Stimulated activated CD4-positive, alpha-beta T cell treated with anti-CD3 and anti-CD28 coated beads, Interleukin-15, amount 100 ng/mL, for 24 hours (primary cell): ENCODE measurements around the gene TSGA10.
A peak's percentile ranks its signal among the peaks of the same experiment; 100 is the strongest.
"Not testable (repeated sequence)": the region's sequence is repeated elsewhere in the genome, so short reads cannot be mapped to it uniquely, and the experiment has no call there.

Source experiments
- DNase-seq: peaks from one replicate; pipeline ENCODE4 v3.0.0-alpha.2; 2020

Gene TSGA10

DNA sequence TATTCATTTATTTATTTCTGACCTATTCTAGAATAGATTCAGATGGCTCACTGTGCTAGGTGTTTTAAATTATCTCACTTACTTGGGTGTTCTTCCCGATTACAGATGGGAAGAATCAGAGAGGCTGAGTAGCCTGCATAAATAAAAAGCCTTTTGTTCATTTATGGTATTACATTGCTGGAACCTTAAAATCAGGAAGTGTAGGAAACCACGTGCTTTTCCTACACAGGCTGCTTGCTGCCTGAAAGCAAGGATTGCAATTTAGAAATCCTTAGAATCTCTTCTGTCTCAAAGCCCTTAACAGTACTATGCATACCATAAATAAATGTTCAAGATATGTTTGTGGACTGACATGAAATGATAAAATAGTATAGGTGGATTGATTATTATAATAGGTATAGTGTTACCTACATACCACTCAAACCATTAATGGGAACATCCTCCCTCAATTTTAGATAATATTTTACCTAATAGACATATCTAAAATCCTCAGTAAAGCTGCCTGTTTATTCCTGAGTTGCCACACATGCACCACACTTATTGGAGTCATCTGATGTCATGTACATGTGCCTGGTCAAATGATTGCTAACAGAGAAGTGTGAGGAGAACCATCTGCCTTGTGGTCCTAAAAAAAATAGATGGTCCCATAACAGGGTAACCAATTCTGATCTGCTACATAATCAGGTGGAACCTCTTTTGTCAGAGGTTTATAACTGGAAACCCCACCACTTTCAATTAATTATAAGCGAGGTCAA lies 86.7 kb downstream of the TSGA10 start:
- DNase-seq = no peak

- DNase-seq = peak; percentile 29
Observed at GRCh38 chr2:99066075-99066958, 88.4 kb downstream of the TSGA10 start.

DNA sequence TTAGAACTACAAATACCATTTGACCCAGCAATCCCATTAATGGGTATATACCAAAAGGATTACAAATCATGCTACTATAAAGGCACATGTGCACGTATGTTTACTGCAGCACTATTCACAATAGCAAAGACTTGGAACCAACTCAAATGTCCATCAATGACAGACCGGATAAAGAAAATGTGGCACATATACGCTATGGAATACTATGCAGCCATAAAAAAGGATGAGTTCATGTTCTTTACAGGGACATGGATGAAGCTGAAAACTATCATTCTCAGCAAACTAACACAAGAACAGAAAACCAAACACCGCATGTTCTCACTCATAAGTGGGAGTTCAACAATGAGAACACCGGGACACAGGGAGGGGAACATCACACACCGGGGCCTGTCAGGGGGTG lies 105.6 kb downstream of the TSGA10 start:
- DNase-seq = not testable (repeated sequence)

GRCh38 chr2:99040736-99041300 lies 113.9 kb downstream of the TSGA10 start:
- DNase-seq = not testable (repeated sequence)

GRCh38 chr2:99035920-99036319 lies 118.8 kb downstream of the TSGA10 start:
- DNase-seq = no peak

GRCh38 chr2:99032786-99033185 lies 122.0 kb downstream of the TSGA10 start:
- DNase-seq = no peak

GRCh38 chr2:99032001-99032400 lies 122.7 kb downstream of the TSGA10 start:
- DNase-seq = no peak

- no peak for DNase-seq
Observed at GRCh38 chr2:99031481-99031880, 123.3 kb downstream of the TSGA10 start.

- DNase-seq = no peak
Observed at GRCh38 chr2:99028558-99028957, 126.2 kb downstream of the TSGA10 start.

GRCh38 chr2:99027856-99028255 lies 126.9 kb downstream of the TSGA10 start:
- DNase-seq = no peak

GRCh38 chr2:99000708-99001107 lies 154.0 kb downstream of the TSGA10 start:
- no peak for DNase-seq

- DNase-seq = not testable (repeated sequence)
Observed at GRCh38 chr2:98988695-98989094, 166.0 kb downstream of the TSGA10 start.

GRCh38 chr2:98985905-98986666 lies 168.7 kb downstream of the TSGA10 start:
- DNase-seq = no peak

GRCh38 chr2:98975611-98976010 lies 179.1 kb downstream of the TSGA10 start:
- no peak for DNase-seq

DNA sequence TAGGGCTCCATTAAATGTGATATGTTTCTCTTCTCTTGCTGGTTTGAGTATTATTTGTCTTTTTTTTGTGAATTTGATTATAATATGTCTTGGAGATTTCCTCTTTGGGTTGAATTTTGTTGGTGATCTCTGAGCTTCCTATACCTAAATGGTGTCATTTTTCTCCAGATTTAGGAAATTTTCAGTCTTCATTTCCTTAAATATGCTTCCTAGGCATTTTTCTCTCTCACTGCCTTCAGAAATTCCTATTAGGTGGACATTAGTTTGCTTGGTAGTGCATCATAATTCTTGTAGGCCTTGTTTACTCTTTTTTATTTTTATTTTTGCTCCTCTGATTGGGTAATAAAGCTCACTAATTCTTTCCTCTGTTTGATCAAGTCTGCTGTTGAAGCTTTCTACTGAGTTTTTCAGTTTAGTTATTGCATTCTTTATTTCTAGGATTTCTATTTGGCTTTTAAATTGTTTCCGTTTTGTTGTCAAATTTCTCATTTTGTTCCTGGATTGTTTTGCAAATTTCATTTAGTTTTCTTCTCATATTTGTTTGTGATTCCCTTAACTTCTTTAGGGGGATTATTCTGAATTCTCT lies 182.1 kb downstream of the TSGA10 start:
- DNase-seq = no peak

DNA sequence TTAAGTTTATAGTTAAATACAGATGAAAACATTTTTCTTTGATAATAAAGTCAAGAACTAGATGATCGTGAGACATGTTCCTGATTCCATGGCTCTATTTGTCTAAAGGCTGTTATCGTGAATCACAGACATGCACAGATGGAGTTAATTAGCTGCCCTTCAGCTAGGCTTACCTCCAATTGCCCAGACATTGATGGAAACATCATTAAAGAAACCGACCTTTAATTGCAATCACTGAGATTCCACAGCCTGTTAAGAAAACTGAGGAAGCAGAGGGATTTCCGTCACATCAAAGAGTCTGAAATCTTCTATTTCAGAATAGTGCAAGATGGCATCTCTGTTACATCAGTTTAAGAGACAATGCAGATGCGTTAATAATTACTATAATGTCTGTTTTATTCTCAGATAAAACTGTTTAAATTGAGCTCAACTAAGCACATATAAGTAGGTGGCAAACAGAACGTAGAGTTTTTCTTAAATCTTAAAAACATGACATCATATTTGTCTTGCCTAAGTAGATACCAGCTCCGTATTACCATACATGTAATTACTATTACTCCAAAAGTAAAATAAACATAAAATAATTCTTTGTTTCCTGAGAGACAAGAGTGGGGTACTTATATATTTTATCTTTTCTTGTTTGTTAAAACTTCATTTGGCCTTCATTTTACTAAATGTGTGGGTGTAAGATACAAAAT lies 194.8 kb downstream of the TSGA10 start:
- no peak for DNase-seq

DNA sequence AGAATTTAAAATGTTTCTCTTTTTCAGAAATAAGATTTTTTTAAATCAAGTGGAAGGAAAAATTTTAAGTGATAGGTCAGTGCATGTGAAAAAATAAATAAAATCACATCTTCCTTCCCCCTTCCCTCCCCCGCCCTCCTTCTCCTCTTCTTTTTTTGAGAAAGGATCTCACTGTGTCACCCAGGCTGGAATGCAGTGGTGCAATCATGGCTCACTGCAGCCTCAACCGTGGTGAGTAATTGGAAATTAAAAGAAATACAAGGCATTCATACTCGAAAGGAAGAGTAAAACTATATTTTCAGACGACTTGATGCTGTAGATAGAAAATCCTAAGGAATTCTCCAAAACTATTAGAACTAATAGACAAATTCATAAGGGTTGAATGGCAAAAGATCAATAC lies 201.8 kb downstream of the TSGA10 start:
- DNase-seq = no peak

GRCh38 chr2:98948956-98949739 lies 205.6 kb downstream of the TSGA10 start:
- no peak for DNase-seq

GRCh38 chr2:98947554-98947953 lies 207.2 kb downstream of the TSGA10 start:
- no peak for DNase-seq
